Mucosa of gallbladder (tissue), 1 donor: ENCODE results near the gene NKPD1. TPM values are rescaled to one million over a fixed set of nuclear protein-coding genes. Genes with fewer than 3 reads are reported as not detected.

Source experiments
- DNase-seq: peaks from one replicate; pipeline ENCODE4 v3.0.0-alpha.2; 2020; ENCODE audit warnings: low spot score
- total RNA-seq: library from RNA; stranded (reverse); gene quantifications from one replicate; pipeline ENCODE4 v1.2.1, GENCODE V29; 2021
- donor health status: DM: no; HTN: no; CAD: no.

Gene NKPD1
- total RNA-seq, 1 donor from 2014 or later: 0.52 TPM

GRCh38 chr19:45172611-45173208, 11.9 kb upstream of the NKPD1 start:
- DNase-seq: no peak

DNA sequence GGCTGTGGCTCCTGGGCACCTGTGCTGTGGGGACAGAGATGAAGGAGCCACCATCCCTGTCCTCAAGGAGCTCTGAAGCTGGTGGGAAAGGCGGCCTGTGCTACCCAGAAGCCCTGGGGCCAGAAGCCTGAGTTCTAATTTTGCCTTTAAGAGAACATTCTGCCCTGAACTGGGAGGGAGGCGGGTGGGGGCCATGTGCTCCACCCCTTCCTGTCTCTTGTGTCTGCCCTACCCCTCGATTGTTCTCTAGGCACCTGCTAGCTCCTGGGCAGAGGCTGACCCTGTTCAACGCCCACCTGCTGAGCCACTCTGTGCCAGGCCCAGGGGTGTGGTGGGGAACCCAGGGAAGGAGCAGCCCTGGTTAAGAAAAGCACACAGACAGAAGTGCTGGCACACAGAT, 11.4 kb upstream of the NKPD1 start:
- no peak for DNase-seq

GRCh38 chr19:45171211-45171623, 10.4 kb upstream of the NKPD1 start:
- DNase-seq: no peak

DNA sequence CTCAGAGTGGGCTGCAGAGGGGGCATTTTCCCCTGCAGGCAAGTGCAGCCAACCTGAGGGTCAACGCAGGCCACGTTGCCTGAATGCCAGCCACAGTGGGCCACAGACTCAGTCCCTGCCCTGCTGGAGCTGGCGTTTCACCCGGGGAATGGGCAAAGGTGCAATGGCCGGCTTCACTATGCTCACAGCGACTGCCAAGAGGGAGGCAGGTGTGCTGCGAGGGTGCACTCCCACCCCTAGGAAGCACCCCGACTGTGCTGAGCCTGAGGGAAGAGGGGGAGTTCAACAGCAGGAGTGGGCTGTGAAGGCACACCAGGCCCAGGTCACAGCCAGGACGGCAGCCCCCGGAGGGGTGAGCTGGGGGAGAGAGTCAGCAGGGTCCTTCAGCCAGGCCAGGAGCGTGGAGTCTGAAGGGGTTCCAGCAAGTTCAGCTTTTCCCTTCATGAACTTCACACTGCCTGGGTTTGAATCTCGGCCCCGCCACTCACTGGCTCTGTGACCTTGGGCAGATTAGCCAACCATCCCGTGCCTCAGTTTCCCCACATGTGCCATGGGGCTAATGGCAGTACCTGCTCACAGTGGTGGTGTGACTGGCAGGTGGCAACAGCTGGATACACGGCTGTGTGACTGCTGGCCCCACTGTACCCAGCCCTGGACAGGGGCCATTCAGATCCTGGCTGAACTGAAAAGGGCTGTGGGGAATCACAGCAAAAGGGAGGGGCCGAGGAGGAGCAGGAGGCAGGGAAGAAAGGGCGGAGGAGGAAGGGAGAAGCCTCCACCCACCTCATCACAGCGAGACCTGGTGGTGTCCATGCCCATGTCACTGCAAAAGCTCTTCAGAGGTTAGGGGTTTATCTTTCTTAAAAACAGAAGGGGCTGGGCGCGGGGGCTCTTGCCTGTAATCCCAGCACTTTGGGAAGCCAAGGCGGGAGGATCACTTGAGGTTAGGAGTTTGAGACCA, 9.6 kb upstream of the NKPD1 start:
- no peak for DNase-seq

GRCh38 chr19:45169602-45170001, 8.8 kb upstream of the NKPD1 start:
- no peak for DNase-seq

GRCh38 chr19:45168767-45169351, 8.1 kb upstream of the NKPD1 start:
- no peak for DNase-seq

- DNase-seq: no peak
Measured at GRCh38 chr19:45166723-45167252, 6.0 kb upstream of the NKPD1 start.

DNA sequence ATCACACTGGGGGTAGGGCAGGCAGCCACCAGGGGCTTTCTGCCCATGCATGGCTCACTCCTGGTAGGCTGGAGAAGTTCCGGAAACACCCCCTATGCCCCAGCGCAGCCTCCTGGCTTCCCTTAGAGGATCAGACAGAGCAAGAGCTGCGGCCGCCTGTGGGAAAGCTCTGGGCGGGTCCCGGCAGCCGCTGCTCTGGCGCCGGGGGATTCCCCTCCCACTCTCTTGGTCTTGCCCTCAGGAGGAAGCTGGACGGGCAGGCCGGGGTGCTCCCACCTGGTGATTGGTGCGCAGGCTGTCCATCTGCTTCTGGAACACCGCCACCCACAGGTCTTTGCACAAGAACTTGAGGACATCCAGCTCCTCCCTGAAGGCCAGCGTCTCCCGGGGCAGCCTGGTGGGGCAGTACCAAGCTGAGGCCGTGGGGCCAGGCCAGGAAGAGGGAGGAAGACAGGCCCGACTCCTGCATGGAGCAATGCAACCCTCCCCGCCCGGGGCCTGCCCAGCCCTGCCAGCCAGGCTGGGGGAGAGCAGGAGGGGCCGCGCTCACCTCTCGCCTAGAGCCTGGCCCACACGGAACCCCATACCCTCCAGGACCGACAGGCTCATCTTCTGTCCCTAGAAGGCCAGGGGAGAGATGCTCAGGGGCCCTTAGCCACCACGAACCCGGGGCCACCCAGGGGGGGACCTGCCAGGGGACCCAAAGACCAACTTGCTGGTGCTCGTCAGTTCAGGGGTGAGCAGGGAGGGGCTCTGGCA, 4.0 kb upstream of the NKPD1 start:
- DNase-seq: peak; percentile 75

DNA sequence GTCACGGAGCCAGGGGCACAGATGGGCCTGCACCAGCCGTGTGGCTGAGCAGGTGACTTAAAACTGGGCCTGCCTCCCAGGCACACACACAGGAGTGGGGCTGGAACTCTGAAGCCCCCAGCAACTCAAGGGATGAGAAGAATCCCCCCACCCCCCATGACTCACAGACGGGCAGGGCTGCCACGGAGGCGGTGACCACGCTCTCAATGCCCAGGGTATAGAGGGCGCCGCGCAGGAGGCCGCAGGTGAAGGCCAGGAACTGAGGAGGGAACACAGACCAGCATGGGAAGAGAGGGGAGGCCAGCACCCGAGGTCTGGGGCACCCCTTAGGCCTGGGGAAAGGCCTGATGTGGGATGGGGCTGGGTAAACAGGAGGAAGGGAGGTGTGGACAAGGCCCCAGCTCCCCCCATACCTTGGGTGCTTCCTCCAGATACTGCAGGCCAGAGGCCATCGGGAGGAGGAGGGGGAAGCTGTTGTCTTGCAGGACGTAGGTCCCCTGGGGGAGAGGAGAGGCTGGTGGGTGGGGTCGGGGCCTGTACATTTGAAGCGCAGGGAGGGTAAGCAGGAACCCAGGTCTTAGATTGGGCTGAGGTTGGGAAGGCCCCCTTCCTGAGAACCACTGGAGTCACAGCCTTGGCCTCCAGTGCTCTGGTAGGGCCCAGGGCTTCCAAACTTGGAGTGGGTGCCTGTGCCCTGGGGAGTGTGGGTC, 3.1 kb upstream of the NKPD1 start:
- DNase-seq: no peak

- no peak for DNase-seq
Measured at GRCh38 chr19:45163156-45163555, 2.4 kb upstream of the NKPD1 start.

GRCh38 chr19:45162608-45163143, 1.9 kb upstream of the NKPD1 start:
- DNase-seq: no peak

- no peak for DNase-seq
Measured at GRCh38 chr19:45161738-45162607, 1.2 kb upstream of the NKPD1 start.

- no peak for DNase-seq
Measured at GRCh38 chr19:45159971-45160324, 834 bp downstream of the NKPD1 start.

GRCh38 chr19:45159210-45159970, 1.4 kb downstream of the NKPD1 start:
- DNase-seq: no peak

GRCh38 chr19:45158503-45159209, 2.1 kb downstream of the NKPD1 start:
- DNase-seq: no peak

GRCh38 chr19:45156751-45157150, 4.0 kb downstream of the NKPD1 start:
- no peak for DNase-seq

- DNase-seq: no peak
Measured at GRCh38 chr19:45156011-45156630, 4.7 kb downstream of the NKPD1 start.
